ENCODE data around the gene BCLAF3.

Gene BCLAF3

DNA sequence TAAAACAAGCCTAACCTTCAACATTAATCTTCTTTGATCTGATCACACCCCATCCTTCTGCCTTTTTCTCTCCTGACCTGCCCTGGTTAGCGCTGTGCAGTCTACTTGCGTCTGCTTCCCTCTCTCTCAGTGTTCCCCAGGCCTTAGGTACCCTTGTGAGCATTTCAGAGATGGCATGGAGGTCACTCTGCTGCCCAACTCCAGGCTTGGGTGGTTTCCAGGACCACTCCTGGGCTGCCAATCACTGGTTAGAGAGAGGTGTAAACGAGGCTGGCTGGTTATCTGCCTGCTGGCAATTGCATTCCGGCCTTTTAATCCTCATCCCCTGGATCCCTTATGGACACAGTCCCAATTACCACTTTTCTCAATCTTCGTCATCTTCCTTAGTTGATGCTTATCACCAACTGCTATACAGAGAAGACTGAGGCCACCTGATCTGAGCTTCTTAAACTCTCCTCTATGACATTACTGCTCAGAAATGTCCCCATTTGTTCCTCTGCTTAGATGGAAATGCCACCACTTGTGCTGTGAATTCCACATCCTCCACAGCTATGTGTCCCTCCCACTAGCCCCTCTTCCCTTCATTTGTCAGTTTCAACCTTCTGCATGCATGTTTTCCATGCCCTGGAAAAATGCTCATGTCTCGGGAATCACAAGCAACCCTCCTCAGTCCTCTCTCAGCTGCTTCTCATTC is 29.0 kb upstream of the BCLAF3 start:
- TF ChIP-seq, protein P1, sequence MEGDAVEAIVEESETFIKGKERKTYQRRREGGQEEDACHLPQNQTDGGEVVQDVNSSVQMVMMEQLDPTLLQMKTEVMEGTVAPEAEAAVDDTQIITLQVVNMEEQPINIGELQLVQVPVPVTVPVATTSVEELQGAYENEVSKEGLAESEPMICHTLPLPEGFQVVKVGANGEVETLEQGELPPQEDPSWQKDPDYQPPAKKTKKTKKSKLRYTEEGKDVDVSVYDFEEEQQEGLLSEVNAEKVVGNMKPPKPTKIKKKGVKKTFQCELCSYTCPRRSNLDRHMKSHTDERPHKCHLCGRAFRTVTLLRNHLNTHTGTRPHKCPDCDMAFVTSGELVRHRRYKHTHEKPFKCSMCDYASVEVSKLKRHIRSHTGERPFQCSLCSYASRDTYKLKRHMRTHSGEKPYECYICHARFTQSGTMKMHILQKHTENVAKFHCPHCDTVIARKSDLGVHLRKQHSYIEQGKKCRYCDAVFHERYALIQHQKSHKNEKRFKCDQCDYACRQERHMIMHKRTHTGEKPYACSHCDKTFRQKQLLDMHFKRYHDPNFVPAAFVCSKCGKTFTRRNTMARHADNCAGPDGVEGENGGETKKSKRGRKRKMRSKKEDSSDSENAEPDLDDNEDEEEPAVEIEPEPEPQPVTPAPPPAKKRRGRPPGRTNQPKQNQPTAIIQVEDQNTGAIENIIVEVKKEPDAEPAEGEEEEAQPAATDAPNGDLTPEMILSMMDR (IDR thresholded peaks at IDR 0.05; ENCODE audit: low read length, missing control alignments) = no peak
- H3K4me3 ChIP-seq (replicated peaks; ENCODE audit: low read depth, low read length) = no peak overlapping the region
- DNase-seq (ENCODE audit: low read depth) = no peak

DNA sequence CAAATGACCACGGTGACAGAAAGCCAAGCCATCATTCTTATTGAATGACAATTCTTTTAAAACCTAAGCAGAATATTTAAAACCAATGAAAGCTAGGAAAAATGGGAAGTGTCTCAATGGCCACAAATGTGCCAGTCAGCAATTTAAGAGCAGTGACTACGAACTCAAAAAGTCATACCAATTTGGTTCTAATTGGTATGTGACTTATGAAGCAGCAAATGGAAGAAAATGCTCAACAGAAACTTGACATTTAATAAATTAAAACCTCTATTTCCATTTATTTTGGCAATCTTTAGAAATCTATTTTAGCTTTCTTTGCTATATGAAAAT is 25.7 kb upstream of the BCLAF3 start:
- no peak for DNase-seq (ENCODE audit: low read depth)
- H3K4me3 ChIP-seq (replicated peaks; ENCODE audit: low read depth, low read length) = no peak overlapping the region
- TF ChIP-seq, protein P1 (IDR thresholded peaks at IDR 0.05; ENCODE audit: low read length, missing control alignments) = no peak

DNA sequence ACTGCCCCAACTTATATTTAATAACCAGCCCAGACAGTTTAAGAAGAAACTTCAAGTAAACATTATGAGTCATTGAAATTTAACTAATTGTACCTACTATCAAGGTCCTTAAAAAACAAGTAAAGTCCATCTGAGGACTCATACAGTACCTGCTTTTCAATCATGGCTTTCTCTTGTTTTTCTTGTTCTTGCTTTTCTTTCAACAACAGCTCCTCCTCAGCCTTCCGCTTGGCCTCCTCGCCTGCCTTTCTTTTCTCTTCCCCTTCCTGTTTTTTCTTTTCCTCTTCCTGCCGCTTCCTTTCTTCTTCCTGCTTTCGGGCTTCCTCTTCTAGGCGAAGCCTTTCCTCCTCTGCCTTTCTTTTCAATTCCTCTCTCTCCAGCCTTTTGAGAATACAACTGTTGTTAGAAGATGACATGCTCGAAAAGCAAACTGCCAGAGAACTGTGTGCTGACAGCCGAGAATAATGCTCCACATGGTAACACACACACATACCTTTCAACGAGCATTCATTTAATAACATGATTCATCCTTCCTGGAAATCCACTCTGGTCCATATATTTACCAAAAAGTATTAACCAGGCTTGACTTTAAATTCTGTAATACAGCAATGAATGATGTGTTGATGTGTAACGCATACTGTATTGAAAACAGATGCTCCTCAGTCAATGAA is 25.2 kb upstream of the BCLAF3 start:
- DNase-seq (ENCODE audit: low read depth) = no peak
- H3K4me3 ChIP-seq (replicated peaks; ENCODE audit: low read depth, low read length) = no peak overlapping the region
- TF ChIP-seq, protein P1 (IDR thresholded peaks at IDR 0.05; ENCODE audit: low read length, missing control alignments) = no peak

DNA sequence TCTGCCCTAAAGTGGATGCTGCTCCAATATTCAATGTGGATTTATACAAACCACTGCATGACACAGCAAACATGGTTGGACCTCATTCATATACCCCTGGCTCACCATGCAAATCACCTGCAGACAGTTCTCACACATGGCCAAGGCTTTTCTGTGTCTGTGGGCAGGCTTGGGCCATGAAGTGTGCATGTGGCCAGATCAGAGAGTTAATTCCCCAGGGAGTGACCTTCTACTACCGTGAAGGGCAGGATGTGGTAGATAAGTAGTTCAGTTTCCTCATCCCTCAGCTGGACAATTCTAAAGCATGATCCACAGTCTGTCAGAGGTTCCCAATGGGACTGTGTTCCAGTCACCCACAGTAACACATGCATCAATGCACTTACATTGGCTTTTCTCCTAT is 24.6 kb upstream of the BCLAF3 start:
- H3K4me3 ChIP-seq (replicated peaks; ENCODE audit: low read depth, low read length) = no peak overlapping the region
- DNase-seq (ENCODE audit: low read depth) = no peak
- TF ChIP-seq, protein P1 (IDR thresholded peaks at IDR 0.05; ENCODE audit: low read length, missing control alignments) = no peak

DNA sequence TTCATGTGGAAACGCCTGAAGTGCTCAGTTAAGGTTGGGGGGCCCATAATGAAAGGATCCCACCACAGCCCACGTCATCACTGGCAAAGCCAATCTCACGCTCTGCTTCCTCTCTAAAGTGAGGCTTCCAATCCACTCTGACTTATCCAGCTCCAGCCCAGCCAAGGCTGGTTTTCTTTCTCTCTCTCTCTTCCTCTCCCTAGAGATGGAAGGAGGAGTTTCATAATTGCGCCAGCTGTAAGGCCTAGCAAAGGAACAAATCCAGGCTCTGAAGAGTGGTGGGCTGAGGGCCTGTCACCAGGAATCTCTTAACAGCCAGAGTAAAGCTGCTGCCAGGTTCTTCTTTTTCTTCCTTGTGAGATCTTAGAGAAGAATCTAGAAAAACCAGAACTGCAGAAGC is 20.7 kb upstream of the BCLAF3 start:
- no peak overlapping the region for H3K4me3 ChIP-seq (replicated peaks; ENCODE audit: low read depth, low read length)
- DNase-seq (ENCODE audit: low read depth) = no peak
- TF ChIP-seq, protein P1 (IDR thresholded peaks at IDR 0.05; ENCODE audit: low read length, missing control alignments) = no peak

DNA sequence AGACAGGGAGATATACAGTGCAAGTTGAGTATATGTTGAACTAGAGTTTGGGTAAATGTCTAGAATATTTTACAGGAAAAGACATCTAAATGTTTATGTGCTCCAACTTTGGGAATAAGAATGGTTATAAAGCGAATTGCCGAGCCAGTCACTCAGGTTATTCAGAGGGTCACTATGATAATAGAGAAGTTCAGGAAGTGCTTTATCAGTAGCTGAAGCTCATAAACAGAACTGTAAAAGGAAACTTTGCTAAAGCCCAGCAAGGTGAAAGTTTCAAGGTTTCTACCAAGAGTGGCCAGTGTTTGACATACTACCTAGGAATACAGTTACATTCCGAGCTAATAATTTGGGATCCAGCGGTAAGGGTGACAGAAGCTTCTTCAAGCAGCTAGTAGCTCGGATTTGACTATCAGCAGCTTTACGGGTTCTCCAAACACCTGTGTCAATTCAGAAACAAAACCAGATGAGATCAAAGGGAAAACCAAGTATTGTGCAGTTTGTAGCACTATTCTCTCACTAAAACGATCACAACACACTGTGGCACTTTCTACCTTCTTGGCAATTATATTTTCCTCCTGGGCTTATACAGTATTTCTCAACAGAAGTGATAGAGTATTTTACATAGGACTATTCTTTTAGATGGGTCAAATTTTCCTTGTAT is 17.2 kb upstream of the BCLAF3 start:
- no peak for DNase-seq (ENCODE audit: low read depth)
- TF ChIP-seq, protein P1 (IDR thresholded peaks at IDR 0.05; ENCODE audit: low read length, missing control alignments) = no peak
- H3K4me3 ChIP-seq (replicated peaks; ENCODE audit: low read depth, low read length) = no peak overlapping the region

Data from fibroblast of pulmonary artery (primary cell).